Hindlimb muscle (tissue), 1 donor: ENCODE data around the gene CD3G. TPM values are rescaled to one million over a fixed set of nuclear protein-coding genes. Genes with fewer than 3 reads are reported as not detected.
"Not testable (repeated sequence)": the region's sequence is repeated elsewhere in the genome, so short reads cannot be mapped to it uniquely, and the experiment has no call there.

Experiments used
- DNase-seq: peaks from one replicate; pipeline ENCODE4 v3.0.0-alpha.2; 2013
- polyA plus RNA-seq: library from polyadenylated mRNA; unstranded; fragments of 120-200 nt; gene quantifications from one replicate; pipeline ENCODE4 v1.2.1, GENCODE V29; 2013; ENCODE audit not compliant: insufficient read length

CD3G gene
- polyA plus RNA-seq, 1 donor: 0.17 TPM

DNA sequence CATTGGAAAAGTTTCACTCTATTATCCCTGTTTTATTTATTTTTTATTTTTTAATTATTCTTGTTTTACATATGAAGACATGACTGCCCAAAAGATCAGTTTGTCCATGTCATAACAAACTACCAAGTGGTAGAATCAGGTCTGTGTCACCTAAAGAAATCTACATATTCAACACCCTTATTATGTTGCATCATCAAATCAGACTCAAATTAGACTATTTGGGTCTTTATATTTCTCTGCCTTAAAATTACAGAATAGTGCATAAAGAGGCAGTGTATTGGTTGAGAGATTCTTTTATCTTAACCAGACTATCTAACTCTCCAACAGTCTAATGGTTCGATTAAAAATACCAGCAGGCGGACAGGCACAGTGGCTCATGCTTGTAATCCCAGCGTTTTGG lies 38.8 kb downstream of the CD3G start:
- DNase-seq: no peak

DNA sequence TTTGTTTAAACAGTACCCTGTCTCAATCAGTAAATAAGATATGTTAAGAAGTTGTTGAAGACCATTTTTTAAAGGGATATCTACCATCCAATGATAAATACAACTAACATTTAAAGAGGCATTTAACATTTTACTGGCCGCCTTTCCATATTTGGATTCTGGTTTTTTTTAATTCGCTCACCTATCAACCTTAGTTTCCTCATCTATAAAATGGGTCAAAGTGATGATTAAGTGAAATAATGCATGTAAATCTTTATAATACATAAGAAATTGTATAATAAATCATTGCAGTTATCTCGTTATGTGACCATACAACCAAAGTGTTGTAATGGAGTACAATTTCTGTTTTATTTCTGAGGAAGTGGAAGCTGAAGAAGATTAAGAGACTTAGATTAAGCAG lies 39.5 kb downstream of the CD3G start:
- DNase-seq: no peak

DNA sequence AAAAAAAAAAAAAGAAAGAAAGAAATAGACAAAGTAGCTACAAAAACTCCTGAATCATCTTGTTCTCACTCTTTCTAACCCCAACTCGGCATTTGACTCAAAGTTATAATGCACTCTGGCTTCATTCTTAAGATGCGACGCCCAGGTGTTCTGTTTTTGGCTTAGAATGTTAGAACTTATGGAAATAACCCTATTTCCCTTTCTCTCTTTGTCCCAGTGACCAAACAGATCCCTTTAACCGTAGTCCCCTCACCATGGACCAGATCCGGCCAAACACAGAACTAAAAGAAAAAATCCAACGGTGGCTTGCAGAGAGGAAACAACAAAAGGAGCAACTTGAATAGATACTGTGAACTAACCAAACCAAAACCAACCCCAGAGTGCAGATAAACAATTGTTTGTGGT lies 52.0 kb downstream of the CD3G start:
- no peak for DNase-seq

DNA sequence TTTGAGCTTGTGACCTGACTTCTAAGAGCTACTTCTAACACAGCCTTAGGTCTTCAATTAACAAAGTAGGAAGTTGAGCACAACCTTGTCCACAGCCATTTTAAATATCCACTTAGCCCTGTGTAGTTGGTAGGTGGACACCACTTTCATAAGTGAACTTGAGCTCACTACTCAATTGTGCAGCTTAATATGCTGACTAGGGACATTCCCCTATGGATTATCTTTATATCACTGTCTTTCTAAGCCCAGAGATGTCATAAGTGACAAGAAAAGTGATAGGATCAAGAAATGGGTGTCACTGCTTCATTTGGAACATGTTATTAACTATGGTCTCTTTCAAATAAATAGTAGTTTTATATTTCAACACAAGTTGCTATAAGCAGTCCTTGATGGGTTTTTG lies 53.3 kb downstream of the CD3G start:
- no peak for DNase-seq

DNA sequence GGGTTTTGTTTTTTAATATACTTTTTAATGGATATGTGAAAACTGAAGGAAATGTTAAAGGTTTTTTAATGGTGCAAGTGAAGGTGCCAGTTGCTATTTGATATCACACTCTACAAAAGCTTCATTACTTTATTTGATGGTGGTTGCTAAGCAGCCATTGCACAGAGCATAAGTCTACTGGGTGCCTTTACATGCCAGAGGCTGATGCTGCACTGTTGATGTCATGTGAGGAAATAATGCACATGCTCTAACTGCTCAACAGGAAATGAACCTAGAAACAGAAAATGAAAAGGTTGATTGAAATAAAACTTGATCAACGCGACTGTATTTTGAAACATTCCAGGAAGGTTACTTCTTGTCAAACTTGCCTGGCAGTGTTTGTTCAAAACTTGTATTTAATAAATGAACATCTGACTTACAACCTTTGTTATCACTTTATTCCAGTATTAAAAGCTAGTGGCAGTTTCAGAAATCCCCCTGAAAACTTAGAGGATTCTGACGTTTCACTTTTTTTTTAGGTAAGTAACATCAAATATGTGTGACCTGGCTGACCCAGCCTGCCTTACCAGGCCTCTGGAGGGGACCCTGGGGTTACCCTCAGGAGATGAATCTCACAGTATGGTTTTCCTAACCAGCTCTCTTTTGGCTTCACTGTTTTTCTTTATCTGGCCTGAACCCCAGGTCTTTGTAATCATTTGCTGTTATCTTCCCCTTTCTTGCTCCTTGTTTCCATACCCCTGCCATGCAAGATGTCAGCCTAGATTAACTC lies 54.8 kb downstream of the CD3G start:
- DNase-seq: no peak

DNA sequence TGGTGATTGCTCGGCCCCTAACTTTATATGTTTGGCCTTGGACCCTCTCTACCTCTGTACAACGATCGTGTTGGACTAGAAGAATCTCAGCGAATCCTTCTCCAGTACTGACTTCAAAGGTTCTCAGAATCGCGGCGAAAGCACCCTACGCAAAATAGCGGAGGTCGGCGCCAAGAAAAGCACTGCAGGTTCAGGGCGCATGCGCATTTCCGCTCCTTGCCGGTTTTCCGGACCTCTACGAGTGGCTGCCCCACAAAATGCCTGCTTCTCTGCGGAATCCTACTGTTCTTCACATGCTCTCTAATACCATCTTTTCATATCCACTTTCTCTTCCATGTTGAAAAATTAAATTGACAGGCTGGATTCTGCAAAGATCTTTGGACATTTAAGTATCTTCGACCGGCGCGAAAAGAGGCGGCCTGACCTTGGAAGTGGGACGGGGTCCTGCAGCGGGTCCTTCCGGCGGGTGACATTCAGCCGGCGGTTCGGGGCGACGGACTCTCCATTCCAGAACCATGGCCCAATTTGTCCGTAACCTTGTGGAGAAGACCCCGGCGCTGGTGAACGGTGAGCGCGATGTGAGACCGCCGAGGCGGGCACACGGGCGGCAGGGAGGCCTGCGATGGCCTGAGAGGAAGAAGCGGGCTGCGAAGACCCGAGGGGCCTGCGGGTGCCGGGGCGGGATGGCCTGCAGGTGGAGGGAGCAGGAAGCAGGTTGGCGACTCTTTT lies 57.2 kb downstream of the CD3G start, which contains the start of gene ATP5MG:
Gene ATP5MG, plus strand, starts transcription at position 456 of the 729 bp plus-strand sequence. Its CDS starts 60 bp downstream, at position 516.
- peak; percentile 91 for DNase-seq

DNA sequence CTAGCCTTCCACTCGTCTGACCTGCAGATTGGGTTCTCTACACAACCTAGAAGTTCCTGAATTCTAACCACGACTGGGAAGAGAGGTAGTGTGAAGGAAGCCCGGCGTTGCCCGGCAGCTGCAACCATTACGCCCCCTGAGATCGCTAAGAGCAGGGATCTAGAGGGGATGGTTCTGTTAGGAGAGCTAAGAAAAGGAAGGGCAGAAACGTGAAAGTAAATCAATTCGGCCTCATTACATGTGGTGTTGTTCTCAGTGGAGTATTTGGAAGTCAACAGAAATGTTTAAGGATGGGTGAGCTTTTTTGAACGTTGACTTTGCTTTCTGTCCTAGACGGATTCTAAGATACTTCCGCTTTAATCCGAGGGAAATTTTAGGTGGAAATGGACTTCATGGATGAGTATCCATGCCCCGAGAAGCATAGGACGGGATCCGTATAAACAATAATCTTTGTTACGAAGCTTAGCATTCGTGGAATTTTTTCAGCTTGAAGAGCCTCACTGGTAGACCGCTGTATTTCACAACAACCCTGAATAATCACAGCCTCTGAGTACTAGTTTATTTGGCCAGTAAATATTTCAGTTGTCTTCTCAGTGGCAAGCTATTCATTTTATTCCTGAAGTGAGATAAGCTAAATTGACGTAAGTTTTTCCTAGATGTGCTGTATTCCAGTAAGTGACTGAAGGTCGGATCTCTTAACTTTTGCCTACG lies 57.9 kb downstream of the CD3G start:
- DNase-seq: no peak

DNA sequence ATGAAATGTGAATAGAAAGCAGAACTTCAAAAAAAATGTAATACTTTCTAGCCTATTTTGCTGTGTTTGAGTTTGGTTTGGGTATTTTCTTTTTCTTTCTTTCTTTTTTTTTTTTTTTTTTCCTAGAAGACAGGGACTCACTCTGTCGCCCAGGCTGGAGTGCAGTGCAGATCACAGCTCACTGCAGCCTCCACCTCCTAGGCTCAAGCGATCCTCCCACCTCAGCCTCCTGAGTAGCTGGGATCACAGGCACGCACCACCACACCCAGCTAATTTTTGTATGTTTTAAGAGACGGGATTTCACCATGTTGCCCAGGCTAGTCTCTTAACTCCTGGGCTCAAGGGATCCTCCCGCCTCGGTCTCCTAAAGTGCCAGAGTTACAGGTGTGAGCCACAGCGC lies 58.5 kb downstream of the CD3G start:
- not testable (repeated sequence) for DNase-seq

Other genes with a start within 250 kb of the CD3G start
- 3.7 TPM for gene SCN4B, start 191.5 kb upstream of the CD3G start, polyA plus RNA-seq
- 2.9 TPM for gene SCN2B, start 167.7 kb upstream of the CD3G start, polyA plus RNA-seq
- gene JAML, start 119.3 kb upstream of the CD3G start, polyA plus RNA-seq: 3.0 TPM
- 0.52 TPM for gene MPZL3, start 92.0 kb upstream of the CD3G start, polyA plus RNA-seq
- gene MPZL2, start 80.0 kb upstream of the CD3G start, polyA plus RNA-seq: 0.90 TPM
- gene CD3E, start 39.6 kb upstream of the CD3G start, polyA plus RNA-seq: 0.50 TPM
- not detected for gene CD3D, start 1.6 kb upstream of the CD3G start, polyA plus RNA-seq
- gene UBE4A, start 15.3 kb downstream of the CD3G start, polyA plus RNA-seq: 22.2 TPM
- 324 TPM for gene ATP5MG, start 57.3 kb downstream of the CD3G start, polyA plus RNA-seq
- gene KMT2A, start 92.1 kb downstream of the CD3G start, polyA plus RNA-seq: 34.5 TPM
- 3.8 TPM for gene TTC36, start 183.1 kb downstream of the CD3G start, polyA plus RNA-seq
- gene TMEM25, start 186.8 kb downstream of the CD3G start, polyA plus RNA-seq: 22.1 TPM
- gene IFT46, start 221.6 kb downstream of the CD3G start, polyA plus RNA-seq: 19.2 TPM
- 114 TPM for gene ARCN1, start 228.1 kb downstream of the CD3G start, polyA plus RNA-seq